ENCODE data around the gene ANK2. TPM values are rescaled to one million over a fixed set of nuclear protein-coding genes. Genes with fewer than 3 reads are reported as not detected.

ANK2 gene
- total RNA-seq, 4 donors from 2014 or later: 13.7 to 47.4 (median 30.5) TPM

- Histone ChIP-seq H3K27ac (no peak overlapping the region), H3K9me3 (no peaks in the 10 kb centered on the region), H3K4me3 (no peak overlapping the region), H3K36me3 (no peaks in the 10 kb centered on the region), H3K27me3 (no peaks in the 10 kb centered on the region), H3K4me1 (no peaks in the 10 kb centered on the region)
- in situ Hi-C loops (cut with MboI; ENCODE audit: low pct_ligation_motif_present in 1 of 4, low pct_unique_long_range_greater_than_20kb in 1 of 4, low sequenced_read_pairs in 3 of 4): no loop called here
- TF ChIP-seq CTCF (IDR thresholded peaks at IDR 0.05) (no peak), POLR2AphosphoS5 (IDR thresholded peaks at IDR 0.05) (no peak), EP300 (IDR thresholded peaks at IDR 0.05; ENCODE audit: low read depth) (no peak), POLR2A (IDR thresholded peaks at IDR 0.05) (no peak)
- intact Hi-C loops (cut with DNase I; ENCODE audit: low total_unique reads): no loop called here
- 58 to 63% methylated on average over 4 to 5 of the region's 5 CpGs for WGBS, 2 donors (ENCODE audit: low coverage in 1 of 2)
- no peak for DNase-seq
Measured at GRCh38 chr4:113007151-113007550, 42.3 kb upstream of the ANK2 start.

- intact Hi-C loops (cut with DNase I; ENCODE audit: low total_unique reads): no loop called here
- Histone ChIP-seq H3K27ac (no peak overlapping the region), H3K36me3 (no peaks in the 10 kb centered on the region), H3K27me3 (no peaks in the 10 kb centered on the region), H3K4me1 (no peaks in the 10 kb centered on the region), H3K4me3 (no peak overlapping the region), H3K9me3 (no peaks in the 10 kb centered on the region)
- TF ChIP-seq POLR2AphosphoS5 (IDR thresholded peaks at IDR 0.05) (no peak), POLR2A (IDR thresholded peaks at IDR 0.05) (no peak), CTCF (IDR thresholded peaks at IDR 0.05) (no peak), EP300 (IDR thresholded peaks at IDR 0.05; ENCODE audit: low read depth) (no peak)
- in situ Hi-C loops (cut with MboI; ENCODE audit: low pct_ligation_motif_present in 1 of 4, low pct_unique_long_range_greater_than_20kb in 1 of 4, low sequenced_read_pairs in 3 of 4): no loop called here
- DNase-seq: no peak
Measured at GRCh38 chr4:113008135-113008534, 41.3 kb upstream of the ANK2 start.

GRCh38 chr4:113008716-113009115 is 40.7 kb upstream of the ANK2 start:
- H3K4me1 ChIP-seq: no peaks in the 10 kb centered on the region
- no peaks in the 10 kb centered on the region for H3K27me3 ChIP-seq
- H3K36me3 ChIP-seq: no peaks in the 10 kb centered on the region
- no peak overlapping the region for H3K27ac ChIP-seq
- no peak overlapping the region for H3K4me3 ChIP-seq
- 22 to 31% methylated on average over 1 to 2 of the region's 2 CpGs for WGBS, 2 donors (ENCODE audit: low coverage in 1 of 2)
- in situ Hi-C loops (cut with MboI; ENCODE audit: low pct_ligation_motif_present in 1 of 4, low pct_unique_long_range_greater_than_20kb in 1 of 4, low sequenced_read_pairs in 3 of 4) (no loop called here), intact Hi-C loops (cut with DNase I; ENCODE audit: low total_unique reads) (no loop called here)
- H3K9me3 ChIP-seq: no peaks in the 10 kb centered on the region
- TF ChIP-seq CTCF (IDR thresholded peaks at IDR 0.05): no peak
- no peak for TF ChIP-seq POLR2A (IDR thresholded peaks at IDR 0.05)
- TF ChIP-seq EP300 (IDR thresholded peaks at IDR 0.05; ENCODE audit: low read depth): no peak
- TF ChIP-seq POLR2AphosphoS5 (IDR thresholded peaks at IDR 0.05): no peak
- no peak for DNase-seq

GRCh38 chr4:113009461-113009860 is 40.0 kb upstream of the ANK2 start:
- TF ChIP-seq CTCF (IDR thresholded peaks at IDR 0.05) (no peak), POLR2AphosphoS5 (IDR thresholded peaks at IDR 0.05) (no peak)
- no peak overlapping the region for H3K27ac ChIP-seq
- in situ Hi-C loops (cut with MboI; ENCODE audit: low pct_ligation_motif_present in 1 of 4, low pct_unique_long_range_greater_than_20kb in 1 of 4, low sequenced_read_pairs in 3 of 4) (no loop called here), intact Hi-C loops (cut with DNase I; ENCODE audit: low total_unique reads) (no loop called here)
- DNase-seq: no peak
- H3K4me1 ChIP-seq: no peaks in the 10 kb centered on the region
- H3K36me3 ChIP-seq: no peaks in the 10 kb centered on the region
- 83 to 86% methylated on average over 2 of the region's 2 CpGs for WGBS, 2 donors (ENCODE audit: low coverage in 1 of 2)
- H3K4me3 ChIP-seq: no peak overlapping the region
- H3K27me3 ChIP-seq: no peaks in the 10 kb centered on the region
- H3K9me3 ChIP-seq: no peaks in the 10 kb centered on the region
